ENCODE measurements around the gene CD180.

Gene CD180

GRCh38 chr5:67196537-67197059 is at the start of gene CD180:
TSS of gene CD180 (minus strand) at chr5:67196799. CDS start at chr5:67196641, 158 bp downstream.
- peak; percentile 25 to 40 for DNase-seq

DNA sequence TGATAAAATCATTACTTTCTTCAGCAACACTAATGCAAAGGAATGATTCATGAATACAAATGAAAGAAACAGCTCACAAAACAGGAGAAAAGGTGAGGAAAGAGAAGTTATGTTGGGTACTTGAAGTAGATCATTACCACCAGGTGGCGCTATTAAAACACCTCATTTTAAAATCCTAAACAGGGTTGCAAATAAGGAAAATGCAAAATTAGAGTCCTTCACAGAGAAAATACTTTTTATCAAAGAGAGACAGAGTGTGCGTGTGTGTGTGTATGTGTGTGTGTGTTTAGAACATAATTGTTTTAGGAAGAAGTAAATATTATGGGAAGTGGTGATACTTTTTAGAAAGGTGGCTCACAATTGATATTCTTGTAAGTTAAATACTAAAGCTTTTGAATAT is 49.5 kb upstream of the CD180 start:
- peak; percentile 79 to 80 for DNase-seq

DNA sequence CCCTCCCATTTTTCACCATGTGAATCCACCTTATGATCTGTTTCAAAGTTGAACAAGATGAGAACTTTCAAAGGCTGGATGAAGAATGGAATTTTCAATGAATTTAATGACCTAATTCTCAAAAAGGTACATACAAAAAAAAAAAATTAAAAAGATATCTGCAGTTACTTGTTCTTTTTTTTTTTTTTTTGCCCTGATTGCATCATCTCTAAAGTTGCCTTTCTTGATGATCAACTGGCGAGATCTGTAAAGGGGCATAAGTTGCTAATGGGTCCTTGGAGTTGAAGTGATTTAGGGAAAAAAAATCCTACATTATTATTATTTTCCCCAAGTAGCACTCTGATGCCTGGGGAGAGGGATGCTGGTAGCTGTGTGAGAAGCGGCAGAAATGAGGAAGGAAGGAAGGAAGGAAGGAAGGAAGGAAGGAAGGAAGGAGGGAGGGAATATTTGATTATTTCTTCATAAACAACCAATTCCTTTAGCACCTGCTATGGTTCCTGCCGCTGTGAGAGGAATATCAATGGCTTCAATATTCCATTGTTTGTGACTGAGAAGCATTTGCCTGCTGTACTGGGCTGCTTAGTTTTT is 48.8 kb upstream of the CD180 start:
- DNase-seq: no peak

DNA sequence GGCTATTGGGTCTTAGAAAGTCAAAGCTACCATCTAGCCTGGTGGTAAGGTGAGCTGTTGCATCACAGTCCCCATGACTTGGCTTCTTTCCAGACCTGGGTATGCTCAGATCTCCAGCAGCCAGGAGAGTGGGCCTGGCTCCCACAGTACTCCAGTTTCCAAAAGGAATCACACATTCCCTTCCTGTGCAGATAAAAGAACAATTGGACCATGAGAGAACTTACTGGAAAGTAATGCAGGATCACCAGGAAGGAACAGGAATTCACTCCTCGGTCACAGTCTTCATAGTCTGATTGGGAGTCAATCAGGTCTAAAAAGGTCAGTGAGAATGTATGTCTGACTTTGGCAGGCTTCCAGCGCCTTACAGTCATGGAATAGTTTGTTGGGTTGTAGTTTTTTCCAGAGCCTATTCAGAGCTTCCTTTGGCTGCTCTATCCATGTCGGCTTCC is 47.8 kb upstream of the CD180 start:
- no peak for DNase-seq

DNA sequence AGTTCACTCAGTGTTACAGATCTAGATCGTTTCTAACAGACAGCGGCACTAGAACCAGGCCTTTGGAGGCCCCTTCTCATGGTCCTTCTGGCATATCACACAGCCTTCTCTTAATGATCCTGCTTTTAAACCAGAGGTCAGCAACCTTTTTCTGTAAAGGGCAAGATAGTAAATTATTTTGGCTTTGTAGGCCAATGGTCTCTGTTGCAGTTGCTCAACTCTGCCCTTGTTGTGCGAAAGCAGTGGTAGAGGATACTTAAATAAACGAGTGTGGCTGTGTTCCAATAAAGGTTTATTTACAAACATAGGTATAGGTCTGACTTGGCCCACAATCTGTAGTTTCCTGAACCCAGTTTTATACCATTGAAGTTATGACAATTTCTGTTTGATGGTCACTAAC is 47.3 kb upstream of the CD180 start:
- no peak for DNase-seq

- no peak for DNase-seq
Observed at GRCh38 chr5:67243349-67243748, 46.8 kb upstream of the CD180 start.

- DNase-seq: no peak
Observed at GRCh38 chr5:67241326-67241725, 44.7 kb upstream of the CD180 start.

- no peak for DNase-seq
Observed at GRCh38 chr5:67240846-67241245, 44.2 kb upstream of the CD180 start.

GRCh38 chr5:67240065-67240464 is 43.5 kb upstream of the CD180 start:
- no peak for DNase-seq

DNA sequence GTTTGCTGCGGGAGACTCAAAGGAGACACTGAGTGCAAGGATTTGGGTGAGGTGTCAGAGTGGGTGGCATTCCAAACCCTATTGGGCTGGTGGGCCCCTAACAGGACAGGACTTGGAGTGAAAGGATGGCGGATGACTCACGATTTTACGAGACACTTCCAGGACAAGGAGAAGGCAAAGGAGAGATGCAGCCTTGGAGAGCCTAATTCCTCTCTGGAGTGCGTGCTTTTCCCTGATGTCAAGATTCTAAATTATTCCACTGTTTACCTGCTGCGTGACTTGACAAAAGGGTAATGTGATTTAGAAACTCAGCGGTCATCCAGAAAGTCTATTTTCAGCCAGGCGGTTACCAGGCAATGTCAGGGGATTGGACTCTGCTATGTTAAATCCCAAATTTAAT is 41.6 kb upstream of the CD180 start:
- DNase-seq: no peak

- DNase-seq: no peak
Observed at GRCh38 chr5:67235399-67236110, 39.0 kb upstream of the CD180 start.

DNA sequence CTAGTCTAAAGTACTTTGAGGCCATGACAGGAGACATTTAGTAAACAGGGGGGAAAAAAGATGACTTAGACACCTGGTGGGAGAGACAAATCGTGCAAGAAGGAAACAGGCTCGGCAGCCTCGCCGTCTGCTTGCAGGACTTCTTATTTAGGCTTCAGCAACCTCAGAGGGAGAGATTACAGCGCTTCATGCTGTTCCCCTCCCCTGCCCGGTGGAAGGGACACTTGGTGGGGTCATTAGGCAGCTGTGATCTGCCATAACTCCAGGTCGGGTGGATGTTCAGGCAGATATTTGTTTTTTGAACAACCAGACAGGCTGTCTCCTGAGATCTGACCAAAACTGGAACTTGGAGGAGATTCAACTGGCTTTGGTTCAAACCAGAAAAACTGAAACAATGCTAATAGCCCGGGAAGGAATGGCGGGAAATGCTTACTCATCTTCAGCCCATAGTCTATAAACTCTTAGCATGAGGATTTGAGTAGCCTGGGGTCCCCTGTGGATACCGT is 38.1 kb upstream of the CD180 start:
- no peak for DNase-seq

GRCh38 chr5:67233075-67233474 is 36.5 kb upstream of the CD180 start:
- DNase-seq: no peak

DNA sequence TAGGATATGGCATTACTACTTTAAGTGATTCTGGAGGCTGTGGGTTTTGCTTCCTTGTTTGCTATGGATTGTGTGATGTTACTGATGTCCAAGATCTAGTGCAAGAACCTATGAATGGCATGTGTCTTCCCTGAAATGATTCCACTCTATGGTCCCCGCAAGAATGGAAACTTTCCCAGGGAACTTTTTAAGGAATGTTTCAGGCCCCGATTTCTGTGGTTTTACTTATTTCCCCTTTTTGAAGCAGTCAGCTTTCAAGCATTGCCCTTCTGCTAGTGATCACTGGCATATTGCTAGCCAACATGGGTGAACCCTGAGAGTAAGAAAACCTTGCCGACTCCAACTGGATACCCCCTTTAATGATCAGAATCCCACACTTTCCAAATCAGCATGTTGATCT is 26.6 kb upstream of the CD180 start:
- peak; percentile 38 to 45 for DNase-seq

- DNase-seq: no peak
Observed at GRCh38 chr5:67222243-67223025, 25.8 kb upstream of the CD180 start.

DNA sequence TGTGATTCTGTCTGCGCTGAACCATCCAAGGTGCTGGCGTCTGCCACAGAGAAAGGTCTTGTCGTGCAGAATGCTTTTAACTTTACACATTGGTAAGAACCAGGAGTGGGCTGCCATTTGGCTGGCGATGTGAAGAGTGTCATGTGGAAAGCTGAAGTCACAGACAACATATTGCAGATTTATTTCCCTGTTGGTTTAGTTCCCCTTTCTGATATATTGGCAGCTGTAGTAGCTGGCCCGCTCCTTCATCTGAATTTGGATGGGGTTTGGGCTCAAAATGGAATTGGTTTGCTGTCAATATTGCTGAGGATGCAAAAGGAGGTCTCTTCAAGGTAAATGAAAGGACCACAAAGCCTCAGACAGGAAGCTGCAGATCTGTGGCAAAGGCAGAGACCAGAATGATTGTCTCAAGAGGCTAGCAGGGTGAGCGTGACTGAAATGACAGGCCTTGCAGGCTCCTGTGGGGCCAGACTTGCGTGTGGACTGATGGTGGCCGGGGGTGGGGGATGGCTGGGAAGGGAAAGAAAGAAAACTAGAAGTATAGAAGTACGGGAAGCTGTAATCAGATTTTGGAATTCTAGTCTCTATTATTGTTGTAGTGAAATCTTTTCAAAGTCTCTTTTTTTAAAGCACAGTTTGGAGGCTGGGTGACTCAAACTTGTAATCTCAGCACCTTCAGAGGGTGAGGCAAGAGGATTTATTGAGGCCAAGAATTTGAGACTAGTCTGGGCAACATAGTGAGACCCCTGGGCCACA is 25.1 kb upstream of the CD180 start:
- peak; percentile 58 to 59 for DNase-seq

DNA sequence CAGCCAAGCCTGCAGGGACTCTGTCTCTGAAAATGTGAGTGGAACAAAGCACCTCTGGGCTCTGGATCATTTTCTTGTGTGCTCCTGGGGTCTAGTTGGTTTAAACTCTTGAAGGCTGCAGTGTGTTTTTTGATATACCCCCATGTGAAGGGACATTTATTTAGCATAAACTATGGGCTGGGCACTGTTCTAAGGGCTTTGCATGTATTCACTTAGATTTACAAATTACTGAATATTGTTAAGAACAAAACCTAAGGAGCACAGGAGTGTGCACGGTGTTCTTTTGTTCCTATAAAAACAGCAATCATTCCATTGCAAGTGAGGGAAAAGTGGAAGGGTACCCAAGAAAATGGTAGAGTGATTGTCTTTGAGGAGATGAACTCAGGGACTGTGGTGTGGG is 20.0 kb upstream of the CD180 start:
- DNase-seq: no peak

- peak; percentile 54 to 69 for DNase-seq
Observed at GRCh38 chr5:67215519-67216471, 19.2 kb upstream of the CD180 start.

GRCh38 chr5:67214707-67215447 is 18.3 kb upstream of the CD180 start:
- DNase-seq: no peak

GRCh38 chr5:67214036-67214435 is 17.4 kb upstream of the CD180 start:
- no peak for DNase-seq

GRCh38 chr5:67211926-67212325 is 15.3 kb upstream of the CD180 start:
- no peak for DNase-seq

All from Kasumi-1 (cell line).